WI38 (cell line): ENCODE data around the gene MOV10L1.

Source experiments
- H3K4me3 ChIP-seq: 2 replicates; pipeline ENCODE4 v1.5.1; 2011; ENCODE audit warnings: low read depth, mild to moderate bottlenecking, control low read depth, low read length
- TF ChIP-seq, protein P1 (sequence below): IDR thresholded peaks from 2 replicates; pipeline ENCODE4 v1.5.1; 2012; ENCODE audit warnings: low read depth, mild to moderate bottlenecking, control low read depth, low read length

Gene MOV10L1

DNA sequence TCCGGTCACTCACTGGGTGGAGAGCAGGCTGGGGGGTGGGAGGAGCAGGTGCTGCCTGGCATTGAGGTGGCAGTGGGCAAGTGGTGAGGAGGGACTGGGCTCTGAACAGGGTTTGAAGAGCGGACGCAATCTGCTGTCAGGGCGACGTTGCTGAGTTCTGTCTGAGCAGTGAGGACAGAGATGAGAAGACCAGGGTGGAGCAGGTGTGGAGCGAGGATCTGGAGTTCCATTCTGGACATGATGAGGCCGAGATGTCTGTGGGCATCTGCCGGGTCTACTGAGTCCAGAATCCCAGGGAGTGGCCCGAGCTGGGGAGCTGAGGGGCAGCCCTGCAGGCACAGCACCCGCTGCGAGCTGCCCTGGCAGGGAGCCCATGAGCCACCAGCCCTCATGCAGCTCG, 2.2 kb upstream of the MOV10L1 start:
- H3K4me3 ChIP-seq = no peak overlapping the region
- TF ChIP-seq, protein P1, sequence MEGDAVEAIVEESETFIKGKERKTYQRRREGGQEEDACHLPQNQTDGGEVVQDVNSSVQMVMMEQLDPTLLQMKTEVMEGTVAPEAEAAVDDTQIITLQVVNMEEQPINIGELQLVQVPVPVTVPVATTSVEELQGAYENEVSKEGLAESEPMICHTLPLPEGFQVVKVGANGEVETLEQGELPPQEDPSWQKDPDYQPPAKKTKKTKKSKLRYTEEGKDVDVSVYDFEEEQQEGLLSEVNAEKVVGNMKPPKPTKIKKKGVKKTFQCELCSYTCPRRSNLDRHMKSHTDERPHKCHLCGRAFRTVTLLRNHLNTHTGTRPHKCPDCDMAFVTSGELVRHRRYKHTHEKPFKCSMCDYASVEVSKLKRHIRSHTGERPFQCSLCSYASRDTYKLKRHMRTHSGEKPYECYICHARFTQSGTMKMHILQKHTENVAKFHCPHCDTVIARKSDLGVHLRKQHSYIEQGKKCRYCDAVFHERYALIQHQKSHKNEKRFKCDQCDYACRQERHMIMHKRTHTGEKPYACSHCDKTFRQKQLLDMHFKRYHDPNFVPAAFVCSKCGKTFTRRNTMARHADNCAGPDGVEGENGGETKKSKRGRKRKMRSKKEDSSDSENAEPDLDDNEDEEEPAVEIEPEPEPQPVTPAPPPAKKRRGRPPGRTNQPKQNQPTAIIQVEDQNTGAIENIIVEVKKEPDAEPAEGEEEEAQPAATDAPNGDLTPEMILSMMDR = no peak

DNA sequence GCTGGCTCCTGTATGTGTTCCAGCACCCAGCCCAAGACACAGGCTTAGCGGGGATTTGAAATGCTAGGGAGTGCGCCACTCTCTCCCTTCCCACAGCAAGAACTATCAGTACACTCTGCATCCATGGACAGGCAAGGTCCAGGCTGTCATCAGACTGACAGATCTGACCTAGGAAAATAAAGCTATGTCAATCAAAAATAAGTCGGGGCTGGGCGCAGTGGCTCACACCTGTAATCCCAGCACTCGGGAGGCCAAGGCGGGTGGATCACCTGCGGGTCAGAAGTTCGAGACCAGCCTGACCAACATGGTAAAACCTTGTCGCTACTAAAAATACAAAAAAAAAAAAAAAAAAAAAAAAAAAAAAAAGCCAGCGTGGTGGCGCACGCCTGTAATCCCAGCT, 1.7 kb upstream of the MOV10L1 start:
- TF ChIP-seq, protein P1 = no peak
- no peak overlapping the region for H3K4me3 ChIP-seq

DNA sequence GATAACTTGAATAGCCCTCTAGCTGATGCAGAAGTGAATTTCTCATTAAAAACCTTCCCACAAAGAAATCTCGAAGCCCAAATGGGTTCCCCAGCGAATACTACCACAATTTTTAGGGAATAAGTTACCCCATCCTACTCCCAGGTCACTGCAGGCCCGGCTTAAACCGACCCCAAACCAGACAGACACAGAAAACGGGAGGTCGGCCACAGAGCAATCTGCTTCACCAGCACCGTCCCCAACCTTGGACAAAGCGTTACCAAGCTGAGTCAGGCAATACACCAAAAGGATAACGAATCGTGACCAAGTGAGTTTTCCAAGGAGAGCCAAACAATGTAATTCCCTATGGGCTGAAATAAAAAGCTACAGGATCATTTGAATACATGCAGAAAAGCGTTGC, 575 bp upstream of the MOV10L1 start:
- H3K4me3 ChIP-seq = no peak overlapping the region
- TF ChIP-seq, protein P1 = no peak

DNA sequence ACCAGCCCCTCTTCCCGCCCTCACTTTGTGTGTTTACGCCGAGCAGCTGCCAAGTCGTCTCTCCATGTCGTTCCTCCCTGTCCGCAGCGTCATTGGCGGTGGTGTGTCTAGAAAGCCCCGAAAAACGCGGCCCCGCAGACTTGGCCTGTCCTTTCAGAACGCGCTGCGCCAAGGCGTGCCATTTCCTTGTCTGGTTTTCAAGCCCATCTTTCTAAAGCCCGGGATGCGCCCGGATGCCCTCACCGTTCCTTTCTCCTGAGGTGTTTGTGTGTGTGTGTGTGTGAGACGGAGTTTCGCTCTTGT, 557 bp downstream of the MOV10L1 start:
- no peak overlapping the region for H3K4me3 ChIP-seq
- TF ChIP-seq, protein P1 = no peak

DNA sequence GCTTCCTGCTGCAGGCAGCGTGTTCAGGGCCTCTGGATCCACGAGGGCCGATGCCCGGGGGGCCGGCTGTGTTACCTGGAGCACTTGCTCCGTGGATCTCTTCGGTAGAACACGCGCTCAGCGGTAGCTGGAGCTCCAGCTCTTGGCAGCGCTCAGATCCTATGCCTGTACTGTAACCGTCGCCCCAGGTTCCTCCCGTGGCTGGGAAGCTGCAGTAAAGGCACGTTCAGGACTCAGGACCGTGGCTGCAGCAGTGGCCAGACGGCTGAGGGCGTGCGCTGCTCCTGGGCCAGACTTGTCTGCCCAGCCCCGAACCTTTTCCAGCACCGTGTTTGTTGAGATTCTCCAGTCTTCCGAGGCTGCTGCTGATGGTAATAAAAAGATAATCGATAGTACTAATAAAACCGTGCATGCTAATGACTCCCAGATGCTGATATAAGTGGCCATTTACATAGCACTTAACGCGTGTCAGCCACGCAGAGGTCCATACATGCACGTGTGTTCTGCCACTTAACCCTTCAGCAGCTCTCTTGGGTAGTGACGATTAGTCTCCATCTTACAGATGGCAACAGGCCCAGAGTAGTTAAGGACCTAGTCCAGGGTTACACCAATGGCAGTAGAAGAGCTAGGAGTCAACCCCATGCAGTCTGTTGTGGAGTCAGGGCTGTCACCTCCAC, 1.4 kb downstream of the MOV10L1 start:
- H3K4me3 ChIP-seq = no peak overlapping the region
- TF ChIP-seq, protein P1 = no peak

DNA sequence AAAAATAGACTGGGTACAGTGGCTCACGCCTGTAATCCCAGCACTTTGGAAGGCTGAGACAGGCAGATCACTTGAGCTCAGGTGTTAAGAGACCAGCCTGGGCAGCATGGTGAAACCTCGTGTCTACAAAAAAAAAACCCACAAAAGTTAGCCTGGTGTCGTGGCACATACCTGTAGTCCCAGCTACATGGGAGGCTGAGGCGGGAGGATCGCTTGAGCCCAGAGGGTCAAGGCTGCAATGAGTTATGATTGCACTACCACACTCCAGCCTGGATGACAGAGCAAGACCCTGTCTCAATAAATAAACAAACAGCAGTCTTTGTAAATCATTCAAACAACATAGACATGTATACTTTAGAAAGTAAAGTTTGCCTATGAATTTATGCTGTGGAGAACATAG, 2.5 kb downstream of the MOV10L1 start:
- H3K4me3 ChIP-seq = no peak overlapping the region
- TF ChIP-seq, protein P1 = no peak

DNA sequence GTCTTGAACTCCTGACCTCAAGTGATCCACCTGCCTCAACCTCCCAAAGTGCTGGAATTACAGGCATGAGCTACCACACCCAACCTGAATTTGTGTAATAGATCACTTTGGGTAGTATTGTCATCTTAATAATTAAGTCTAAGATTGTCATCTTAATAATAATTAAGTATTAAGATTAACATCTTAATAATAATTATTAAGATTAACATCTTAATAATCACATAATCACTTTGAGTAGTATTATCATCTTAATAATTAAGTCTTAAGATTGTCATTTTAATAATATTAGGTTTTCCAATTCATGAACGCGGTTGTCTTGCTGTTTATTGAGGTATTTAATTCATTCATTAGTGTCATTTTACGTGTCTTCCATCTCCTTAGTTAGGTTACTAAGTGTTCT, 8.2 kb downstream of the MOV10L1 start:
- TF ChIP-seq, protein P1 = no peak
- H3K4me3 ChIP-seq = no peak overlapping the region
